Activated T-cell treated with anti-CD3 and anti-CD28 coated beads, Interleukin-2, amount 50 U/mL, for 72 hours (primary cell): Measurements from ENCODE around the gene ELFN1. TPM values are rescaled to one million over a fixed set of nuclear protein-coding genes. Genes with fewer than 3 reads are reported as not detected.

Source experiments
- ATAC-seq, 2 donors: fragments of 150-1000 bp; cut with Tn5 transposase; replicated peaks in 1 of 2; 2 replicates each; pipeline ENCODE4 v1.10.0; 2021; ENCODE audit warnings: moderate library complexity in 2 of 2, mild to moderate bottlenecking in 1 of 2
- DNase-seq, 2 donors: peaks; one replicate each; pipeline ENCODE4 v3.0.0; 2021 to 2022; ENCODE audit warnings: mixed read lengths in 1 of 2
- H3K27ac Mint-ChIP-seq: one replicate; pipeline ENCODE4 v1.8.0; 2022; ENCODE audit warnings: mild to moderate bottlenecking, moderate library complexity, mixed read lengths
- H3K27me3 Mint-ChIP-seq: one replicate; pipeline ENCODE4 v1.8.0; 2022; ENCODE audit warnings: low read depth, mixed read lengths
- H3K36me3 Mint-ChIP-seq, 2 donors: one replicate each; pipeline ENCODE4 v1.8.0; 2022; ENCODE audit warnings: mixed read lengths in 2 of 2, mild to moderate bottlenecking in 1 of 2; ENCODE audit not compliant: insufficient read depth in 2 of 2
- H3K4me1 Mint-ChIP-seq: one replicate; pipeline ENCODE4 v1.8.0; 2022; ENCODE audit warnings: low read depth, mixed read lengths
- H3K4me3 Mint-ChIP-seq, 2 donors: one replicate each; pipeline ENCODE4 v1.8.0; 2022; ENCODE audit warnings: mild to moderate bottlenecking in 2 of 2, mixed read lengths in 2 of 2, moderate library complexity in 2 of 2
- H3K9me3 Mint-ChIP-seq, 2 donors: one replicate each; pipeline ENCODE4 v1.8.0; 2022; ENCODE audit warnings: mixed read lengths in 2 of 2
- total RNA-seq, 2 donors: library from RNA; stranded (reverse); gene quantifications; one replicate each; pipeline ENCODE4 v1.2.3, GENCODE V29; 2022

Gene ELFN1
- total RNA-seq, 2 donors from 2014 or later, result not detected

DNA sequence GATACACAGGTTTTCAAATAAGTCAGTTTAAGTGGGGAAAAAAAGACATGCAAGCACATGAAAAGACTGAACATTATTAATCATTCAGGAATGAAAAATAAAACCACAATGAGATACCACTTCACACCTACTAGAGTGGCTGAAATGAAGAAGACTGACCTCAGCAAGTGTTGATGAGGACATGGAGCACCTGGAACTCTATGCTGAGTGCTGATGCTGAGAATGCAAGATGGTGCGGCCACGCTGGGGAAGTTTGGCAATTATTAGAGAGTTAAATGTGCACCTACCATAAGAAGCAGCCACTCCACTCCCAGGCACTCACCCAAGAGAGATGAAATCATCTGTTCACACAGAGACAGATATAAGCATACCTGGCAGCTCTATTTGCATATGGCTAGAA is 32.9 kb upstream of the ELFN1 start:
- H3K4me3 Mint-ChIP-seq, result no peak overlapping the region
- H3K9me3 Mint-ChIP-seq, result peaks cover 6 to 9% of the 10 kb centered on the region in 2 donors
- no peaks in the 10 kb centered on the region for H3K27me3 Mint-ChIP-seq
- no peak overlapping the region for H3K27ac Mint-ChIP-seq
- no peaks in the 10 kb centered on the region for H3K4me1 Mint-ChIP-seq
- ATAC-seq, result no peak
- peaks cover 0 to 3% of the 10 kb centered on the region in 2 donors for H3K36me3 Mint-ChIP-seq
- DNase-seq, result no peak

DNA sequence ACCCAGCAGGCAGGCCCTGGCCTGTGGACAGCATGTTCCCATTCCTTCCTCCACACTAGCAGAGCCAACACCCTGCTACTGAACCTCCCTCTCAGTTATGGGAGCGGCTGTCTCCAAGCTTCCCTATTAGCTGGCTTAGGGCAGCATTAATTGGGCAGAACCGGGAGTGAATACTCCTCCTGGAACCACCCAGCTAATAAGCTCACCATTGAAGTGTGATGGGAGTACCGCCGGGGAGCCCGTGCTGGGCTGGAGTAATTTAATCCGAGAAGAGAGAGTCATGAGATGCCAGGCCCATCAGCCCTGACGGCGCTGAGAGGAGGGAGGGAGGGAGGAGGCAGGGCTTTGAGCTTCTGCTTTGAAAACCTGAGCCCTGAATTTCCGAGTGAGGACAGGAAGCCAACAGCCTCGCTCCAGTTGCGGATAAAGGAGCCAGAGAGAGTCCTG is 31.8 kb upstream of the ELFN1 start:
- H3K4me3 Mint-ChIP-seq, result no peak overlapping the region
- no peak for ATAC-seq
- no peak for DNase-seq
- H3K4me1 Mint-ChIP-seq, result no peaks in the 10 kb centered on the region
- H3K9me3 Mint-ChIP-seq, result peaks cover 6 to 9% of the 10 kb centered on the region in 2 donors
- peaks cover 4% of the 10 kb centered on the region for H3K27me3 Mint-ChIP-seq
- no peak overlapping the region for H3K27ac Mint-ChIP-seq
- H3K36me3 Mint-ChIP-seq, result peaks cover 0 to 3% of the 10 kb centered on the region in 2 donors

DNA sequence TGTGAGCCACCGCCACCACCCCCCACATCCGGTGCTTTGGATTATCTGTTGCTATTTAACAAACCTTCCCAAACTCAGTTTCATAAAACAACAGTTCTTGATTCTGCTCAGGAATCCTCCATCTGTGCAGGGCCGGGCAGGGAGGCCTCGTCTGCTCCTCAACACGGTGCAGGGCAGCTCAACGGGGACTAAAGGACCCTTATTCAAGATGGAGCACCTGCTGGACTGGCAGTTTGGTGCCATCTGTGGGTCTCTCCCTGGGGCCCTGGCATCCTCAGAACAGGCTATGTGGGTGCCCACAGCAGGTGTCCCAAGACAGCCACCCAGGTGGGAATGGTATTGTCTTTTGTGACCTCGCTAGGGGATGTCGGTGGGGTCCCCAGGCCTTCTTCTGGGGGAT is 31.0 kb upstream of the ELFN1 start:
- no peak for ATAC-seq
- Mint-ChIP-seq H3K27me3 (peaks cover 6% of the 10 kb centered on the region), H3K36me3 (peaks cover 0 to 3% of the 10 kb centered on the region in 2 donors), H3K4me3 (no peak overlapping the region), H3K27ac (no peak overlapping the region), H3K9me3 (peaks cover 6 to 9% of the 10 kb centered on the region in 2 donors), H3K4me1 (no peaks in the 10 kb centered on the region)
- no peak for DNase-seq

DNA sequence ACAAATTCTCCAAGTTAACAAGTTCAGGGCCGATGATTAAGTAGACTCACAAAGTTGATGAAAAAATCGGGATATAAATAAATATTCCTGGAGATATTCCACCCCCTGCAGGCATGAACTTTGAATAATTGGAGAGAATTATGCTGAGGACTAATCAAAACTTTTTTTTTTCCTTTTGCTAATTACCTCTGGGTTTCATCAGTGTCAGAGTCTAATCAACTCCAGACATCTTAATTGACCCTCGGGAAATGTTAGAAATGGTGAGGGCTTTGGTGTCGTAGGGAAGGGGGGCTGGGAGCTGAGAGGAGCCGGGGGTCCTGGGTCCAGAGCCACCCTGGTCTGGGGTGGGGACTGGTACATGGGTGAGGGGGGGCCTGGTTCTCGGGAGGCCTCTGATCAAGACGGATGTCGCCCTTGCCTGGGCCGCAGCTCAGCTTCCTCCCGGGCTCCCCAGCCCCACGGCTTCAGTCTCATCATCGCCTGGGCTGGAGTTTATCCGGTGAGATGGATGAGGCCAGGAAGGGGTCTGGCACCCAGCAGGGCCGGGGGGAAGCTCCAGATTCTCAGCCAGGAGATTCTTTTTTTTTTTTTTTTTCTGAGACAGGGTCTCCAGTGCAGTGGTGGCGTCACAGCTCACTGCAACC is 30.4 kb upstream of the ELFN1 start:
- Mint-ChIP-seq H3K4me1 (no peaks in the 10 kb centered on the region), H3K27ac (no peak overlapping the region), H3K9me3 (peaks cover 2 to 6% of the 10 kb centered on the region in 2 donors), H3K36me3 (peaks cover 0 to 3% of the 10 kb centered on the region in 2 donors), H3K27me3 (peaks cover 6% of the 10 kb centered on the region), H3K4me3 (no peak overlapping the region)
- ATAC-seq (no peak), DNase-seq (no peak)

DNA sequence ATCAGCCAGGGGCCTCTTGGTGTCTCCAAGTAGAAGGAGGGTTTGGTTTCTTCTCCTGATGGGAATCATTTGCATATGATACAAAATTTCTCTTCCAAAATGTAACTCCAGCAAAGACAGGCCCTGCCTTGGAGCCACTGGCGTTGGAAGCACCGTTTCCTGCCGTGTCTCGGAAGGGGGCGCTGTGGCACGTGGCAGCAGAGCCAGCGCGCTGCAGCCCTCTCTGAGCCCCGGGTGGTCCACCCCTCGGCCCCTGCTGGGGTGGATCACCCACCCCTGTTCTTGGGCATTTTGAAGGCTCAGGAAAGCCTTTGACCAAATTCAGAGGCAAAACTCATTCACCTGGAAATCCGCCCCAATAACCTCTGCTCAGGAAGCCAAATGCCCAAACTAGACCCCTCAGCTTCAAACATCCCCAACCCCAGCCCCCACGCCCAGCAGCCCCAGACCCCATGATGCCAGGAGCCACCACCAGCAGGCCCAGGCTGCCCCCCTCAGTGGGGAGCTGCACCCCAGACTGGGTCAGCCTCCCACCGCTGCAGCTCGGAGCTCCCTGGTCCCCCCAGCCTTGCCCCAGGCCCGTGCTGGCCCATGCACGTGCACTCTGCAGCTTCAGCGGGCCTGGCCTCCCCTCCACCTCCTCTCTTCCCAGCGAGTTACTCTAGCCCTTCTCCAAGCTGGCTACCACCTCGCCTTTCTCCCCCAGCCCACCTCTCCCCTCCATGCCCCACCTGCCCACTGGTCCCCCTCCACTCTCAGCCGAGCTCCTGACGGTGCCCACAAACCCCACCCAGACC is 29.5 kb upstream of the ELFN1 start:
- Mint-ChIP-seq H3K4me3 (no peak overlapping the region), H3K9me3 (peaks cover 2 to 4% of the 10 kb centered on the region in 2 donors), H3K27ac (no peak overlapping the region), H3K4me1 (no peaks in the 10 kb centered on the region), H3K36me3 (peaks cover 0 to 3% of the 10 kb centered on the region in 2 donors), H3K27me3 (peaks cover 6% of the 10 kb centered on the region)
- ATAC-seq, result no peak
- no peak for DNase-seq

DNA sequence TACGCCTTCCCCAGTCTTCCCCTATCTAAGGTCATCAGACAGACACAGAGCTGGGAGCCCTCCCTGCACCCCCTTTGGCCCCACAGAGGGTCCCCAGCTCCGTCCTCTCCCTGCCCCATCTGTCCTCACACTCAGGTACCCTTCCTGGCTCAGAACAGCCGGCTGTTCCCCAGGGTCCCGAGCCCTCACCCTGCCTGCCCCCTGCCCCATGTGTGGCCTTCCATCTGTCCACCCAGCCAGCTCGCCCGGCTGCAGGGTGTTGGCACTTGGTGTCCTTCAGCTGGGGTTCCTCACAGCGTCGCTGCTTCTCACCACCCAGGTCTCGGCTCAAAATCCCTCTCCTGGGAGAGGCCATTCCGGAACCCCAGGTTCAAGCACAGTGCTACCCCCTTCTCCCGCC is 28.9 kb upstream of the ELFN1 start:
- Mint-ChIP-seq H3K27ac (no peak overlapping the region), H3K4me3 (no peak overlapping the region), H3K4me1 (no peaks in the 10 kb centered on the region), H3K9me3 (peaks cover 2 to 4% of the 10 kb centered on the region in 2 donors), H3K36me3 (peaks cover 0 to 3% of the 10 kb centered on the region in 2 donors), H3K27me3 (peaks cover 6% of the 10 kb centered on the region)
- ATAC-seq (no peak), DNase-seq (no peak)

DNA sequence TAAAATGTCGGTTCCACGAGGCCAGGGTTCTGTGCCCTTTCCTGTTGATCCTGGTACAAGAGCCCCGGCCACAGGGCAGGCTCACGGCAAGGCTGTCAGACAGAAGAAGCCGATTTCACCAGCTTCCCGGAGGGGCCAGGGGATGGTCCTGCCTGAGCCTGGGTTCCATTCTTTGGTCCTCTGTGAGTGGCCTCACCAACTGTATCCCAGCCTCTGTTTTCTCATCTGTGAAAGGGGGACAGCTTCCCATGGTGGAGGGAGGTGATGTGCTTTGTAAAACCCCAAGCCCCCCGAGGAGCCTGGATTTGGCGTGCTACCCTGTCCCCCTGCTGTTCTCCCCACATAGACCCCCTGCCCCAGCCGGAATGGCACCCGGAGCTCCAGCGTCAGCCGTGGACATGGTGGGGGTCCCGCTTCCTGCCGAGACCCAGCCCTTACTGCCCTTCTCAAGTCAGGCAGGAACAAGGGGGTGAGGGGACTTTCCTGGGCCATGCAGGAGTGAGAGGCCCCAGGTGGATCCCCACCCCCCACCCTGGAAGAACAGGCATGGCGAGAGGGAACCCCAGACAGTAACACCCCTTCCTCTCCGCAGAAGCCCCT is 28.3 kb upstream of the ELFN1 start:
- no peak overlapping the region for H3K27ac Mint-ChIP-seq
- no peak for DNase-seq

DNA sequence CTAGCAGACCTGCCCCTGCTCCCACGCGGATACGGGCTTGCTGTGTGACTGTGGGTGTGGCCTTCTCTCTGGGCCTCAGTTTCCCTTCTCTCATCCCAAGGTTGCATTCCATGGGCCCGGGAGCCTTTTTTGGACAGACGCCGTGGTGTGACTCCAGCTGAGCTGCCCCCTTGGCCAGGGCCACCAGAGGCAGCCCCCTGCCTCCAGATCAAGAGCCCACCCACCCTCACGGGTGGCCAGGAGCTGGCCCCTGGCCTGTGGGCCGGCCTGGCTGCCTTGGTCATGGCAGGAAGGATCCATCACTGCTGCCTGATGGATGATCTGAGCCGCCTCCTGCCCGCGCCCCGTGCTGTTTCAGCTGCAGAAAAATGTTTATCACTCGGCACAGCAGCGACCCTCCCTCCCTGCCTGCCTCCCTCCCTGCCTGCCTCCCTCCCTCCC is 27.8 kb upstream of the ELFN1 start:
- H3K9me3 Mint-ChIP-seq, result peaks cover 0 to under 1% of the 10 kb centered on the region in 2 donors
- no peak overlapping the region for H3K4me3 Mint-ChIP-seq
- ATAC-seq (no peak), DNase-seq (no peak)
- H3K27ac Mint-ChIP-seq, result no peak overlapping the region
- no peaks in the 10 kb centered on the region for H3K4me1 Mint-ChIP-seq
- peaks cover 6% of the 10 kb centered on the region for H3K27me3 Mint-ChIP-seq
- no peaks in the 10 kb centered on the region for H3K36me3 Mint-ChIP-seq

More for the DNA sequence above, 28.3 kb upstream of the ELFN1 start:
- peaks cover 2 to 4% of the 10 kb centered on the region in 2 donors for H3K9me3 Mint-ChIP-seq
- H3K4me1 Mint-ChIP-seq, result no peaks in the 10 kb centered on the region
- no peak overlapping the region for H3K4me3 Mint-ChIP-seq
- H3K27me3 Mint-ChIP-seq, result peaks cover 6% of the 10 kb centered on the region
- peaks cover 0 to 3% of the 10 kb centered on the region in 2 donors for H3K36me3 Mint-ChIP-seq
- no peak for ATAC-seq

DNA sequence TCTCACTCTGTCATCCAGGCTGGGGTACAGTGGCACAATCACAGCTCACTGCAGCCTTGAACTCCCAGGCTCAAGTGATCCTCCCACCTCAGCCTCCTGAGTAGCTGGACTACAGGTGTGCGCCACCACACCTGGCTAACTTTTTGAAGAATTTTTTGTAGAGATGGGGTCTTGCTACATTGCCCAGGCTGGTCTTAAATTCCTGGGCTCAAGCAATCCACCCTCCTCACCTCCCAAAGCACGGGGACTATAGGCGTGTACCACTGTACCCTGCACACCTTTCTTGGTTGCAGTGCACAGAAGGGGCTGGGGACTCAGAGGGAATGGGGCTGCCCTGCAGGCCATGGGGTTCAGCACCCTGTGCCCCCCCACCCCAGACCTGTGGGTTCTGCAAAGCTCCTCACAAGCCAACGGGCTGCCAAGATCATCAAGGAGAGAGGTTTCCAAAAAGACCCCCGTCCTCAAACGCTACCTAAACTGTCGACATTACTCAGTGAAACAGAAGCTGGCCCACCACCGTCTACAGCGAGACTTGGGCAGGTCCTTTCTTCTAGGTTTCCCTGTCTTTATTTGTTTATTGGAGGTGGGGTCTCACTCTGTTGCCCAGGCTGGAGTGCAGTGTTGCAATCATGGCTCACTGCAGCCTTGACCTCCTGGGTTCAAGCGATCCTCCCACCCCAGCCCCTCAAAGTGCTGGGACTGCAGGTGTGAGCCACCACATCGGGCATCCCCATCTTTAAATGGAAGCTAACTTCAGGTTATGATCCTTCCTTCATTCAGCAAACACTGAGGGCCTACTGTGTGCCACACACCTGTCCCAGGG is 26.6 kb upstream of the ELFN1 start:
- Mint-ChIP-seq H3K36me3 (no peaks in the 10 kb centered on the region), H3K27ac (no peak overlapping the region), H3K4me3 (no peak overlapping the region), H3K9me3 (no peaks in the 10 kb centered on the region), H3K27me3 (peaks cover 6% of the 10 kb centered on the region), H3K4me1 (no peaks in the 10 kb centered on the region)
- ATAC-seq, result no peak
- no peak for DNase-seq

DNA sequence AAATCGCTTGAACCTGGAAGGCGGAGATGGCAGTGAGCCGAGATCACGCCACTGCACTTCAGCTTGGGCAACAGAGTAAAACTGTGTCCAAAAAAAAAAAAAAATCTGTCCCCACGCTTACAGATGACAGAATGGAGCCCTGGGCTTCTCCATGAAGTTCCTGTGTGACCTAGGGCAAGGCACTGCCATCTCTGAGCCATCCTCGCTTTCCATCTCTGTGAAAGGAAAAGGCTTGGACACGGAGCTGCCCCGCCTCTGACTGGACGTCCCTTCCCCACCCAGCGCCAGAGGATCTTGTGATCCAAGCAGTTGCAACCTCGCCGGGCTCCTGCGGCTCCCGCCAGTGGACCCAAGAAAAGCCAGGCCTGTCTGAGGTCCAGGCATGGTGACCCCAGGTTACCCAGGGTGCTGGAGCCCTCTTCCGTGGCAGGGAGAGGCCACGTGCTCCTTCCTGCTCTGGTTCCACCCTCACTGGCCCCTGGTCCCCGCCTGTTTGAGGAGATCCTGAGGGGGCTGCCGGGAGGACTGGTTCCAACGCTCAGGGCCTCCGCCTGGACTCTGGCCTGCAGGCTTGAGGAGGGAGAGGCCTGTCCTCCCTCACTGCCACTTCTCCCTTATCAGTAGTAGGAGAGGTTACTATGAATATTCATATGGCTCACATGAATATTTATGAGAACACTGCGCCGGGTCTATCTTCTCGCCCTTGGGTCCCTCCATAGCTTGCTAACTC is 25.6 kb upstream of the ELFN1 start:
- no peak overlapping the region for H3K27ac Mint-ChIP-seq
- H3K27me3 Mint-ChIP-seq, result peaks cover 6% of the 10 kb centered on the region
- no peak overlapping the region for H3K4me3 Mint-ChIP-seq
- no peak for ATAC-seq
- no peaks in the 10 kb centered on the region for H3K9me3 Mint-ChIP-seq
- no peaks in the 10 kb centered on the region for H3K36me3 Mint-ChIP-seq
- DNase-seq, result no peak
- H3K4me1 Mint-ChIP-seq, result no peaks in the 10 kb centered on the region

DNA sequence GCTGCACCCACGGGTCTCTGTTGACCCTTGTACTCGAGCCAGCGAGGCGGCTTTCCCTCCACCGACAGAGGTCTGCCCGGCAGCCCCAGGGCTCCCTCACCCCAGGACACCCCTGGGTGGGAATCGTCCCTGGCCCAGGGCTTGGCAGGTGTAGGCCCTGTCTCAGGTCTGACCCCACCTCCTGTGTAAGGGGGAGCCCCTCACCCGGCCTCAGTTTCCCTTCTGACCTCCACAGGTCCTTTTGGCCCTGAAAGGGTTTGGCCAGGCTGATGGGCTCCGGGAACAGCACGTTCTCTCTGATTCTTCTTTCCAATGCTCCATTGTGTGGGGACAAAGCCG is 25.0 kb upstream of the ELFN1 start:
- Mint-ChIP-seq H3K36me3 (no peaks in the 10 kb centered on the region), H3K4me3 (no peak overlapping the region), H3K4me1 (no peaks in the 10 kb centered on the region), H3K9me3 (no peaks in the 10 kb centered on the region), H3K27me3 (peaks cover 6% of the 10 kb centered on the region), H3K27ac (no peak overlapping the region)
- DNase-seq (no peak), ATAC-seq (no peak)

DNA sequence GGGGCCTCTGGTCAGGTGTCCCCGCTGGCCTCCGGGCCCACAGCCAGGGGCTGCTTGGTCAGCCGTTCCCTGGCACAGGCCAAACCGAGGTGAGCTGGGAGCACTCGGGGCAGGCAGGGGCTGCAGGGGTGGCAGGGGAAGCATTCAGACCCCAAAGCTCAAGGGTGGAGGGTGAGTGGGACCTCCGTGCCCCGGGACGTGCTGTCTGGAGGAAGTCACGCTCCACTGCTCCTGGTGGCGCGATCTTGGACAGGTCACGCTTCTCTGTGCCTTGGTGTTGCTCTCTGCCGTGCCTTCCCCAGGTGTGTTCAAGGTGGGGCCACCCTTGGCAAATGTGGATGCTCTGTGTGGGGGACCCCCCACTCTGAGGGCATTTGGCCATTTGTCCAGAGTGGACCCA is 24.6 kb upstream of the ELFN1 start:
- H3K27me3 Mint-ChIP-seq, result peaks cover 6% of the 10 kb centered on the region
- DNase-seq (no peak), ATAC-seq (no peak)
- H3K4me1 Mint-ChIP-seq, result no peaks in the 10 kb centered on the region
- H3K36me3 Mint-ChIP-seq, result no peaks in the 10 kb centered on the region
- H3K4me3 Mint-ChIP-seq, result no peak overlapping the region
- no peaks in the 10 kb centered on the region for H3K9me3 Mint-ChIP-seq
- H3K27ac Mint-ChIP-seq, result no peak overlapping the region
